ENCODE data around the gene TTK.
"Not testable (repeated sequence)": the region's sequence is repeated elsewhere in the genome, so short reads cannot be mapped to it uniquely, and the experiment has no call there.

TTK gene

GRCh38 chr6:80029470-80029869 is 25.0 kb downstream of the TTK start:
- peak; percentile 18 for DNase-seq (ENCODE audit: extremely low spot score)
- CTCF ChIA-PET = interaction anchor here (1.1 to 2.8 kb wide), 5 partner anchors 10 to 80 kb away, joined by 3 to 6 read pairs (median 3); no protein-coding TSS in a partner anchor
- POLR2A ChIA-PET = no interaction called here
- TF ChIP-seq CTCF (IDR thresholded peaks at IDR 0.05; ENCODE audit: control extremely low read depth, extremely low read depth, low read depth, missing control alignments) = no peak

GRCh38 chr6:80048220-80048619 is 43.8 kb downstream of the TTK start:
- POLR2A ChIA-PET; DNase-seq (ENCODE audit: extremely low spot score); CTCF ChIA-PET: not testable (repeated sequence)

- CTCF ChIA-PET = interaction anchor here (1.4 kb wide), 1 partner anchor 11 kb away, joined by 5 read pairs; no protein-coding TSS in a partner anchor
Observed at GRCh38 chr6:80060774-80061173, 56.3 kb downstream of the TTK start.

GRCh38 chr6:80068146-80068545 is 63.7 kb downstream of the TTK start:
- CTCF ChIA-PET; DNase-seq (ENCODE audit: extremely low spot score): not testable (repeated sequence)

More at GRCh38 chr6:80060774-80061173, 56.3 kb downstream of the TTK start:
- no peak for DNase-seq (ENCODE audit: extremely low spot score)
- POLR2A ChIA-PET = no interaction called here
- TF ChIP-seq CTCF (IDR thresholded peaks at IDR 0.05; ENCODE audit: control extremely low read depth, extremely low read depth, low read depth, missing control alignments) = no peak

GRCh38 chr6:80070431-80070830 is 66.0 kb downstream of the TTK start:
- DNase-seq (ENCODE audit: extremely low spot score); POLR2A ChIA-PET: not testable (repeated sequence)
- CTCF ChIA-PET = interaction anchor here (0.8 kb wide), 1 partner anchor 61 kb away, joined by 3 read pairs; no protein-coding TSS in a partner anchor

More at GRCh38 chr6:80068146-80068545, 63.7 kb downstream of the TTK start:
- POLR2A ChIA-PET = not testable (repeated sequence)

GRCh38 chr6:80077067-80077466 is 72.6 kb downstream of the TTK start:
- POLR2A ChIA-PET = no interaction called here
- DNase-seq (ENCODE audit: extremely low spot score) = no peak
- TF ChIP-seq CTCF (IDR thresholded peaks at IDR 0.05; ENCODE audit: control extremely low read depth, extremely low read depth, low read depth, missing control alignments) = no peak
- CTCF ChIA-PET = interaction anchor here (0.9 to 2.3 kb wide), 3 partner anchors 10 to 128 kb away, joined by 3 to 8 read pairs (median 4); no protein-coding TSS in a partner anchor

- ChIA-PET CTCF (interaction anchor here (1.0 to 3.5 kb wide), 2 partner anchors 139 to 142 kb away, joined by 4 to 27 read pairs; no protein-coding TSS in a partner anchor), POLR2A (no interaction called here)
- TF ChIP-seq CTCF (IDR thresholded peaks at IDR 0.05; ENCODE audit: control extremely low read depth, extremely low read depth, low read depth, missing control alignments) = no peak
- no peak for DNase-seq (ENCODE audit: extremely low spot score)
Observed at GRCh38 chr6:80088637-80089036, 84.2 kb downstream of the TTK start.

- ChIA-PET POLR2A (interaction anchor here (0.8 kb wide), 1 partner anchor 142 kb away, joined by 6 read pairs; no protein-coding TSS in a partner anchor), CTCF (interaction anchor here (1.5 to 4.9 kb wide), 3 partner anchors 9 to 147 kb away, joined by 3 to 78 read pairs (median 35); partner anchors contain the start of gene ELOVL4)
- no peak for DNase-seq (ENCODE audit: extremely low spot score)
- TF ChIP-seq CTCF (IDR thresholded peaks at IDR 0.05; ENCODE audit: control extremely low read depth, extremely low read depth, low read depth, missing control alignments) = no peak
Observed at GRCh38 chr6:80091506-80091905, 87.1 kb downstream of the TTK start.

Measured in GM10248 (cell line).